Measurements from ENCODE around the gene BMAL1. TPM values are rescaled to one million over a fixed set of nuclear protein-coding genes. Genes with fewer than 3 reads are reported as not detected.

BMAL1 gene
- polyA plus RNA-seq, 1 donor (not counting 4 experiments of a cell fraction or from before 2014, with no cell fraction given), result 27.5 TPM

GRCh38 chr11:13354335-13354734 is 76.7 kb downstream of the BMAL1 start:
- Histone ChIP-seq H3K4me2 (ENCODE audit: control insufficient read depth, extremely low read depth, insufficient read depth, low read depth, low read length) (no peak overlapping the region), H3K4me3 (ENCODE audit: control insufficient read depth in 2 of 3, extremely low read depth in 1 of 3, insufficient read depth in 2 of 3, low read depth in 1 of 3, low read length in 3 of 3) (no peak overlapping the region), H3K9me3 (ENCODE audit: control insufficient read depth, low read depth, low read length) (no peaks in the 10 kb centered on the region), H3K27me3 (ENCODE audit: control insufficient read depth, extremely low read depth, insufficient read depth, low read length) (no peaks in the 10 kb centered on the region), H3K4me1 (ENCODE audit: control insufficient read depth, extremely low read depth, insufficient read depth, low read length) (no peaks in the 10 kb centered on the region), H3K9me1 (ENCODE audit: control insufficient read depth, extremely low read depth, insufficient read depth, low read length) (no peaks in the 10 kb centered on the region), H3K79me2 (ENCODE audit: control insufficient read depth, insufficient read depth, low read length) (no peaks in the 10 kb centered on the region), H3K36me3 (ENCODE audit: control insufficient read depth in 2 of 2, extremely low read depth in 1 of 2, insufficient read depth in 2 of 2, low read length in 2 of 2) (peaks cover 23 to 38% of the 10 kb centered on the region in 2 experiments), H3K27ac (ENCODE audit: control insufficient read depth, insufficient read depth, low read length) (no peak overlapping the region), H4K20me1 (ENCODE audit: control insufficient read depth, extremely low read depth, insufficient read depth, low read length) (no peaks in the 10 kb centered on the region), H2AFZ (ENCODE audit: control insufficient read depth, low read length) (no peak overlapping the region), H3K9ac (ENCODE audit: control insufficient read depth, extremely low read depth, insufficient read depth, low read length) (no peak overlapping the region)
- dilution Hi-C loops (cut with MboI; ENCODE audit: extremely low pct_ligation_motif_present, low sequenced_read_pairs), result no loop called here
- TF ChIP-seq EZH2 (IDR thresholded peaks at IDR 0.05; ENCODE audit: low read length), result no peak
- TF ChIP-seq CTCF (optimal IDR thresholded peaks at IDR 0.05 in 1 of 3, IDR thresholded peaks at IDR 0.05 in 1 of 3, conservative IDR thresholded peaks at IDR 0.05 in 1 of 3; ENCODE audit: extremely low read depth in 1 of 3, insufficient read depth in 2 of 3, low read length in 3 of 3), result peak; percentile 41 to 58 (median 56)
- no peak for DNase-seq (ENCODE audit: low read depth, low spot score)
- peak; percentile 55 for FAIRE-seq

GRCh38 chr11:13355191-13355590 is 77.6 kb downstream of the BMAL1 start:
- Histone ChIP-seq H3K9ac (ENCODE audit: control insufficient read depth, extremely low read depth, insufficient read depth, low read length) (no peak overlapping the region), H3K9me1 (ENCODE audit: control insufficient read depth, extremely low read depth, insufficient read depth, low read length) (no peaks in the 10 kb centered on the region), H3K27ac (ENCODE audit: control insufficient read depth, insufficient read depth, low read length) (no peak overlapping the region), H3K9me3 (ENCODE audit: control insufficient read depth, low read depth, low read length) (no peaks in the 10 kb centered on the region), H4K20me1 (ENCODE audit: control insufficient read depth, extremely low read depth, insufficient read depth, low read length) (no peaks in the 10 kb centered on the region), H3K4me3 (ENCODE audit: control insufficient read depth in 2 of 3, extremely low read depth in 1 of 3, insufficient read depth in 2 of 3, low read depth in 1 of 3, low read length in 3 of 3) (no peak overlapping the region), H2AFZ (ENCODE audit: control insufficient read depth, low read length) (no peak overlapping the region), H3K27me3 (ENCODE audit: control insufficient read depth, extremely low read depth, insufficient read depth, low read length) (no peaks in the 10 kb centered on the region), H3K79me2 (ENCODE audit: control insufficient read depth, insufficient read depth, low read length) (no peaks in the 10 kb centered on the region), H3K4me2 (ENCODE audit: control insufficient read depth, extremely low read depth, insufficient read depth, low read depth, low read length) (no peak overlapping the region), H3K36me3 (ENCODE audit: control insufficient read depth in 2 of 2, extremely low read depth in 1 of 2, insufficient read depth in 2 of 2, low read length in 2 of 2) (peaks cover 27 to 35% of the 10 kb centered on the region in 2 experiments), H3K4me1 (ENCODE audit: control insufficient read depth, extremely low read depth, insufficient read depth, low read length) (no peaks in the 10 kb centered on the region)
- no peak for FAIRE-seq
- no peak for DNase-seq (ENCODE audit: low read depth, low spot score)
- TF ChIP-seq EZH2 (IDR thresholded peaks at IDR 0.05; ENCODE audit: low read length), result no peak
- TF ChIP-seq CTCF (optimal IDR thresholded peaks at IDR 0.05 in 1 of 3, IDR thresholded peaks at IDR 0.05 in 1 of 3, conservative IDR thresholded peaks at IDR 0.05 in 1 of 3; ENCODE audit: extremely low read depth in 1 of 3, insufficient read depth in 2 of 3, low read length in 3 of 3), result no peak
- dilution Hi-C loops (cut with MboI; ENCODE audit: extremely low pct_ligation_motif_present, low sequenced_read_pairs), result no loop called here

Data from keratinocyte (primary cell).